GM19328 (cell line): ENCODE data around the gene SUCLG1.

Experiments
- ATAC-seq: cut with Tn5 transposase; IDR thresholded peaks from one replicate; pipeline ENCODE4 v1.9.1; 2021; ENCODE audit warnings: mild to moderate bottlenecking, moderate library complexity; ENCODE audit not compliant: unreplicated experiment

Gene SUCLG1

DNA sequence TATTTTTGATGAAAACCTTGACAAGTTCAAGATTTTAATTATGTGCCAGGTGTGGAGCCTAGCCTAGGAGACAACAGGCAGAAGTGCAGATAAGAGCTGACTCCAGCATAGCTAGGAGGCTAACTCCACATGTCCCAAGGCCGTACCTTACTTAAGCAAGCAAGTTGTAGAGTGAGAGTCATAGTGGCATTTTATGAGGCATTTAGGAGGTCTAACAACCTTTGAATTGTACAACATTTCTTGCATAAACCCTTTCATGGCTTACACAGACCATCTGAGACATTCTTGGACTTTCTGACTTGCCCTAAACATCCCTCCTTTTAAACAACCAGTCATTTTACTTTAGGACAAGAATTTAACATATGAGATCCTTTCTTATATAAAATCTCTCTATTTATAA, 8.3 kb upstream of the SUCLG1 start:
- no peak for ATAC-seq

DNA sequence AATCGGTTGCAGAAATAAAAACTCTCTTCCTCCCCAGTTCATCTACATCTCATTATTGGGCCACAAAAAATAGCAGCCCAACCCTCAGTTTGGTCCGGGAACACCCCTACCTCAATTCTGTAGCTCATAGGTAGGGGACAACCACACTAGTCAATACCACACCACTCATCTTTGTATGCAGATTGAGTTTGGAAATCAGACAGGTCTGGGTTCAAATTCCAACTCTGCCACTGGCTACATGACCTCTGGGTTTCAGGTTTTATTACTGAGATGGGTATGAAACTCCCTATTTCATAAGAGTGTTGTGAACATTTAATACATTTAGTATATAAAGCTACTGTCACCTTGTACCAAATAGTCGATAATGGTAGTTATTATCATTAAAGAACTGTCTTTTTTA, 2.2 kb upstream of the SUCLG1 start:
- ATAC-seq = no peak

DNA sequence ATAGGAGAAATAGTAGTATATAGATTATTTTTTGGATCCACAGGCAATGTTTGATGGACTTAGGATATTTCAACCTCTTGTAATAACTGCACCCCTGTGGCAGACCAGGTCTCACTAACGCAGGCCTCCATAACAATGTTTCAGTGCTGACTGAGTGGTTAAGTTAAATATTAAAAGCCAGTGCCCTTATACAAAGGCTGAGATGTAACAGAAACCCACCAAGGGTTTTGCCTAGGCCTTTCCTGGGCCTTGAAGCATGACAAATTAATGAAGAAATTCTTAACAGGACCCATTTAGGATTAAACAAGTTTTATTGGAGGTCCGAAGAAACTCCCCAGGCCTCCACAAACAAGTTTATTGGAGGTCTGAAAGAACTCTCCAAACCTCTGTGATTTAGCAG, 1.6 kb upstream of the SUCLG1 start:
- no peak for ATAC-seq

DNA sequence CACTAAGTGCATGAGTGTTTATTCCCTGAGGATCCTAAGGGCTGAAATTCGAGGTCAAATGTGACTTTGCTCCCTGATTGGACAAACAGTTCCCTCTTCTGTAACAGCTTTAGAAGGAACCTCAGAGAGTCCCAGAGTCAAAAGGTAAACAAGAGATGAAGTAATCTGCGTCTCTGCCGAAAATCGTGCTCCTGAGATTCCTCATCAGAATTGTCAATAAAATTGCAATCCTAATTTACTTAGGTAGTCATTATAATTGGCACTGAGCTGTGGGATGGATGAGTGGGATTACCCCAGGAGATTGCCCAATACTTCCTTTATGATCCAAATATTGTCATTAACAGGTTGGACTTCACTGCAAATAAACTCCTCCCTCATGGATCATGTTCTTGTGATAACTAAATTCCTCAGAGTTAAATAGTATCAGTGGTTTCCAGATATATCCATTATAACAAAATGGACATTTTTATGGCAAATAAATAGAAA, 907 bp upstream of the SUCLG1 start:
- ATAC-seq = no peak

DNA sequence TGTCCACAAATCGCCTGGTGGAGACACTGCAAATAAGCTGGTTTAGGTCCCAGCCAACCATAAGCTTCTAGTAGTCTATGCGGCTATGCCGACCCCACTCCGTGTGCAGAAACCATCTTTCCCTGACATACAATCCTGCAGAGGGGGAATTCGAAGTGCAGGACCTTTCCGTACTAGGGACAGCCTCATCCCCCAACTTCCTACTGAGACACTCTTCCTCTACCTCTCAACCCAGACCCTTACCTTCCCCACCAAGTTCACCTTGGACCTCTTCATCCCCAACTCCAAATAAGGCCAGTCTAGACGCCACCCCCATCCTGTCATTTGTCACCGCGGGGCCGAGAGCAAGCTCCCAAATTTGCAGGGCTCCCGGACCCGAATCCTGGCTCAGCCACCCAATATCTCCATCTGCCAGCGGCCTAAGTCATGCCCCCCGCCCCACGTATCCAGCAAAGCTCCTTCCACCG, 496 bp downstream of the SUCLG1 start:
- peak; percentile 19 for ATAC-seq

DNA sequence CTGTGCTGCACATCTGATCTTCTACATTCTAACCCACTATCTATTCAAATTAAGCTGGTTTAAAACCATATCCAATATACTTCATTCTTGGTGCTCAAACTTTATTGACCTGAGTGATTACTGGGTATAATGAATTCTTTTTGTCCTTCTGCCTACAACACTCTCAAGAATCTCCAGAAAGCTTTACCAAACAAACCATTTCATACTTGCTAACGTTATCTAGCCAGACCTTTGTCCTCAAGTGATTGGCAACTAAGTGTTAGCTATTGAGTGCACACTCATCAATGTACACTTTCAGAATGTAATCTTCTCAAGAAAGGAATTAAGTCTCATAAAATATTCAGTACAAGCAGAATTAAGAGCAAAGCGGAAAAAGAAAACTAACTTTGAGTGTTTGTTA, 1.4 kb downstream of the SUCLG1 start:
- ATAC-seq = no peak

DNA sequence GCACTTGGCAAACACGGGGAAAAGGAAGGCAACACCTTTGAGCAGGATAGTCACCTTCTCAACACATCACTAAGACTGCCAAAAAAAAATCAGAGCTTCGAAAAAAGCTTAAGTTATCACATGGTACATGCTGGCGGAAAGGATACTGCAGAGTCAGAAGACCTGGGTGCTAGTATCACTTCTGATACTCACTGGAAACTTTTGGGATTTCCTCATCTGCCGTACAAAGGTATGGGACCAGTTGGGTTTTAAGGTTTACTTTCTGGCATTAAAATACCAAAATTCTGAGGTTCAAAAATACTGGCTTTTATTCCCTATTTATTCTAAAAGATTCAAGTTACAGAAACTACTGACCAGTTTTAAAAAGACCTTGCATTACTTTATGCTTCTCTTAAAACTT, 2.9 kb downstream of the SUCLG1 start:
- ATAC-seq = no peak

DNA sequence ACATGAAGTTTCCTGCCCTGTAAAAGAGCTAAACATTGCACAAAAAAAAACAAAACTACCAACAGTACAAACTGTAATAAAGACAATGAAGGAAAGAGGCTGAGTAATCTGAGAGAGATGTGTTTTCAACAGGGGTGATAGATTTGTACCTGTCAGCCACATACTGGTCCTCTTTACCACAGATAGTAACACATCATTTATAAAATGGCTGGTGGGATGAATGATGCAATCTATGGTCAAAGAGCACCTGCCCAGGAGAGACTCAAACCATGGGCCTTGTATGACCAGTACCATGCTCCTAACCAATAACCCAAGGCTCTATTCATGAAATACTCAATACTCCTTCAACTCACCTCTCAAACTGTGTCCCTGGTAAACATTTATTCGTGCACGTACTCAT, 4.5 kb downstream of the SUCLG1 start:
- no peak for ATAC-seq

DNA sequence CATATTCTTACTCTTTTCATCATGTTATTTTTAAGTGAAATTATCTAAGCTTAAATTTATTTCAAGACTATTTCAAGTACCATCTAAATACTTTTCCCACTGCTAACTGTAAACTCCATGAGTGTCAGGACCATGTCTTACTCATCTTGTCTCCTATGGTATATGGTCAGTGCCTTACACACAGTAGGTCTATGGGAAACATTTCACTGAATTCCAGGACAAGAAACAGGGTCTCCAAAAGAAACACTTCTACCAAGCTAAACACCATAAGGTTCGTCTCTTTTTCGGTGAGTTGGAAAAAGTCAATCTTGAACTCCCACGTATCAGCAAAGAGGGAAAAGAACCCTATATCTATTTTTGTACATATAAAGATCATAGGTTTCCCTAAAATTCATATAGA, 6.5 kb downstream of the SUCLG1 start:
- ATAC-seq = no peak

DNA sequence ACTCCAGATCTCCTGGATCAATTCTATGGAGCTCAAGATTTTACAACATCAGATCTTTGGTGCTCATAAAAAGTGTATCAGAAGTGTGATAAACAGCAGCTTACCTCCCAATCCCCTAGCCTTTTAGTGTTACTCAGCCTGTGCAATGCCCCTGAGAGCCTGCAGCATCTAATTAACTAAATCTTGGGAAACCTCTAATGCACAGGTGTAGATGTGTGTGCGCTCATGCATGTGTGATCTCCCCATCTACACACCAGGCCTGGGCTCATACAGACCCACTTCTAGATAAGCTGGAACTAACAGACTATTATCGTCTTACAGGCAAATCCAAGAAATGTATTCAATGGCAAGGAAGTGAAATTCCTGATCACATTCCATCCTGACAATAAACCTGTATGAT, 7.5 kb downstream of the SUCLG1 start:
- ATAC-seq = no peak

DNA sequence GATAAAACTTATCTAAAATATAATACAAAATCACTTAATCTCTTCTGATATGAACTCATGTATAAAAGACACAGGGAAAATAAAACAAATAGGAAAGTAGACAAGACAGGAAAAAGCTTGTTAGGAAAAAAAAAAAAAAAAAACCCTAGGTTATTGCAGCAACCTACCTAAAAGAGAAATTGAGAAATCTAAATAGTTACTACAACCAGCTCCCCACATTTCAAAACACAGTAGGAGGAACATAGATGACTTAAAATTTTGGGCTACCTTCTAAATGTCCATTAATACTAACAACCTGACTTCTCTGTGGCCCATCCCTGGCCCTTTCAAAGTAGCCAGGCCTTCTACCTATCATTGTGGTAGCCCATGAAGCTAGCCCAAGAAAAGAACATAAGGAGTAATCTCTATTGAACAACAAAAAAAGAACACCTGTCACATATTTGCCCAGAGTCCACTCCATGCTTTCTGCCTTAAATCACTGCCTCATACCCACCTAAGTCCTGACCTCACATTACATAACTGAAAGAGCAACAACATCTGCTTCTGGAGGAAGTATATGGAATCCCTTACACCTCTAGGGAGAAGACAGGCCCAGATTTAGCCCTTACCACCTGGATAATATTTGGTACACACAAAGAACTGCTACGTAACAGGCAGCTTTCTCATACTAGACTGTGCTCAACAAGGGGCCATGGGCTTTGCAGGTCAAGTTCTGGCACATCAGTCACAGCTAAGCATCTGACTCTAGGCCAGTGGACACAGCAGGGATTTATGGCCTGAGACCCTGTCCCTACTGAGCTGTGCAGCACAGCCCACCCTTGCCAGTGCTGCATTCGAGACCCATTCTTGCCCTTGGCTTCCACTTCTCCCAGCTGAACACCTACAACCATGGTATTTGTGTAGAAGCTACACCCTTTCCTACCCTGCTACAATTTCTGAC, 8.5 kb downstream of the SUCLG1 start:
- no peak for ATAC-seq

DNA sequence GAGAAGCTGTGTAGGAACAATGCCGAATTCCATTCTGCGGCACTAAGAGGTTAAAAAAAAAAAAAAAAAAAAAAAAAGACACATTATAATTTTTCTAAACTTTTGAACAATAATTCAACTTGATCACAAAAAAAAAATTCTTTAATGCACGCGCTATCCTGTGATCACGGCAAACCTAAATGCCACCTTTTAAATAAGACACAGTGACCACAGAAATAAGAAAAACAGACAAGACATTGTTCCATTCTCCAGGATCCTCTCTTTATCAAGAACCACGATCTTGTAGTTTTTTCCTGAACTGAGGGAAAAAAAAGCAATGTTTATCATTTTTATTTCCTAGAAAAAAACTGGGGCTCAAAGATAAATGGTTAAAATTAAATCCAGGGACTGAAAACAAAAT, 9.4 kb downstream of the SUCLG1 start:
- ATAC-seq = no peak

DNA sequence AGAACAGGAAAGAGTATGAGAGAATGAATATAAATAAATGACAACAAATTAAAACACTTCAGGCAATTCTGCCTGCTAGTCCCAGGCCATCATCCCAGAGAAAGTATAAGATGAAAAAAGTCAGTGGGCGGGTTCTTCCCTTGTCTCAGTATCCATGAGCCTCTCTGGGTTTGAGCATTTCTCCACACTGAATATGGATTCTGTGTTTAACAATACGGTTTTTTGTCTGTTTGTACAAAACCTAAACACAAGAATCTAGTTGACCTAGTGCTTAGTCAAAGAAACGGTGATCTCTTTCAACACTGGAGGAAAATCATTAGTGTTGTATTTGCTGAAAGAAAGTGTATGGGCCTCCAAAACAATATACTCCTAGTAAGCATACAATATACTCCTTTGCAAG, 10.0 kb downstream of the SUCLG1 start:
- ATAC-seq = no peak

DNA sequence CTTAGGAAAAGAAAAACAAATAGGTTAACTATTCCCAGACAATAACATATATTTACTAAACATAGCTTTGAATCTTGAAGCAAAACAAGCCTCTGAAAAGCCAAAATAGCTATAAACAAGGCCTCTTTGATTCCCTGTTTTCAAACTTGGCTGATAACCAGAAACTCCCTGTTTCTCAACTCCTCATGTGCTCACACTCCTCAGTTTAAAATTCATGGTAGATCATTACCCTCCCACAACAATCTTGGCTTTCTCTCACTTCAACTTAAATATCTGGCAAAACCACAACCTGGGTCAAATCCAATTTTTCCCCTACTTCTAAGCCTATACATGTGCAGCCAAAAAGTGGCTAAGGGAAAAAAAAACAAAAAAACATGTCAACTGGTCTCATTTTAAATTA, 15.6 kb downstream of the SUCLG1 start:
- no peak for ATAC-seq

DNA sequence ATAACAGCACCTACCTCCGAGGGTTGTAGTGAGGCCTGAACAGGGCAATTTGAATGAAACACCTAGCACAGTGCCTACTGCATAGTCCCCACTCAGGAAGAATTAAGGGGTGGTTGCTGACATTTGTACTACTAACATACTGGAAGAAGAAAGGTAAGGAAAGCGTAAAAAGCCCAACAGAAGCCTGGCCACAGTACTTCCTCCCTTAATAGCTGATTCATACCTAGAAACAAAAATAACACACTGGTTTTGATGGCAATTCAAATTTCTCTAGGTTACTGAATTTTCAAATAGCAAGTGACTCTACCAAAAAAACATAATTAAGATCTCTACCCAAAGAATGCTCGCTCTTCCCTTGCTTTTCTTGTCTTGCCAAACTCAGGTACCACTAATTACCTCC, 16.2 kb downstream of the SUCLG1 start:
- ATAC-seq = no peak

DNA sequence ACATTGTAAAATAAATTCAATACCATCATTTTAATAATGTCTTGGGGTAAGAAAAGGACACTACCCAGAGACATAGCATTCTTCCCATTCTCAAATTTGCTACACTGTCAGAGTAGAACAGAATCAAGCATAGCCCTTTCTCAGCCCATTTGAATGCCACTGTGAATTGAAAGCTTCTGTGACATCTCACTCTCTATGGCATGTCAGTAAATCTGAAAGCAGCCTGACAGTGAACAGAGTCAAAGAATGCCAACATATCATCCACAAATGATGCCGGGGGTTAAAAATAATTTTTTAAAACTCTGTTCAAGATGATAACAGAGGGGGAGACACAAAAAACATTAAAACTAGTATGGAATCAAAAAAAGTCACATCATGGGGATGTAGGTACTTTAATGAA, 17.6 kb downstream of the SUCLG1 start:
- ATAC-seq = no peak

DNA sequence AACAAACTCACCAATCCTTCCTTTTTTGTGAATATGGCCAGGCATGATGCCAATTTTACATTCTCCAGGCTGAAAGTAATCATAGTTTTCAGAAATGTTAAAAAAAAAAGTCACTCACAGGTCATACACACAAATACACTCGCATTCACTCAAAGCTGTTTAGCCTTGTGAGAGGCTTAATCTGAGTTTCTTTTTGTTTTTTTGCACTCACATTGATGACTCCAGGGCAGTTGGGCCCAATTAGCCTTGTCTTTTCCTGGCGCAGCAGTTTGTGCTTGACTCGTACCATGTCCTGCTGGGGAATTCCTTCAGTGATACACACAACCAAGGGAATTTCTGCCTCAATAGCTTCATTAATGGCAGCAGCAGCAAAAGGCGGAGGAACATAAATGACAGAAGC, 18.0 kb downstream of the SUCLG1 start:
- ATAC-seq = no peak

DNA sequence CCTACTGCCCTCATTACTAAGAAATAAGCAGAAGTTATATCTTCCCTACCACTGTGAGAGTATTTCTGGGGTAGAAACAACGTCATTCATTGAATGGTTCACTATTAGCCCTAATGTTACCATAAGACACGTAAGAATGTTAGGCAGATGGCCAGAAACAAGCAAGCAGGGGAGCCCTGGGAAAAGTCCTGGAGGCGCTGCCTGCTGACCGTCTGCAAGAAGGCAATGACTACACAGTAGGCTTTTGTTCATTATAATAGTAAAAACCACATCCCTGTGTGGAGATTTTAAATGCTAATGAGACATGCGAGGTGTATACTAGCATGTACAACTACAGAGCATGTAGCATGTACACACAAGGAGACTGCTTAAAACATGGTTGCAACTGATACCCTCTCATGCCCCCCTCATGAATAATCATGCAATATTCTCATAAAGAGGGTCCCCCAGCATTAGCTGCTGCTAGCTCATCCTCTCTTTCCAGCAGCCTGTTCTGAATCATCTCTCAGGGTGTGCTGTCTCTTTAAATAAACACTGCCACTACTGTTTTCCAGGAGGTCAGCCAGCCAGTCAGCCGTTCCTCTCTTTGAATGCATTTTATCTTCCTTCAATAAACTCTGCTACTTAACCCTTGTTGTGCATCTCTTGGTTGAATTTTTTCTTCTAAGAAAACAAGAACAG, 23.6 kb downstream of the SUCLG1 start:
- ATAC-seq = no peak

DNA sequence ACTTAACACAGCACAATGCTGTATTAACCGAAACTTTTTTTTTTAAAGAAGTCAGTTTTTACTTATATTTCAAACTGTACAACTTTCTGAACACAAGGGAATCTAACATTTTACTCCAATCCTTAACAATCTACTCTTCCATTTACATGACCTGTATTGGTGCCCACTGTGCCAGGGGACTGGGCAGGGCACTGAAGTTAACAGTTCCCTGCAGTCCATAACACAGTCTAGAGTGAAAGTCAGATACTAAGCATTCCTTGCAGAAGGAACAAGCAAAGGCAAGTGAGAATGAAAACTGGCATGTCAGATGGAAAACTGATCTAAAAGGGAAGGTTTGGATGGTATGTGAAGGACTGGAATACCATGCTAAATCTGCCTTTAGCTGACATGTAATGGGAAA, 29.8 kb downstream of the SUCLG1 start:
- ATAC-seq = no peak

DNA sequence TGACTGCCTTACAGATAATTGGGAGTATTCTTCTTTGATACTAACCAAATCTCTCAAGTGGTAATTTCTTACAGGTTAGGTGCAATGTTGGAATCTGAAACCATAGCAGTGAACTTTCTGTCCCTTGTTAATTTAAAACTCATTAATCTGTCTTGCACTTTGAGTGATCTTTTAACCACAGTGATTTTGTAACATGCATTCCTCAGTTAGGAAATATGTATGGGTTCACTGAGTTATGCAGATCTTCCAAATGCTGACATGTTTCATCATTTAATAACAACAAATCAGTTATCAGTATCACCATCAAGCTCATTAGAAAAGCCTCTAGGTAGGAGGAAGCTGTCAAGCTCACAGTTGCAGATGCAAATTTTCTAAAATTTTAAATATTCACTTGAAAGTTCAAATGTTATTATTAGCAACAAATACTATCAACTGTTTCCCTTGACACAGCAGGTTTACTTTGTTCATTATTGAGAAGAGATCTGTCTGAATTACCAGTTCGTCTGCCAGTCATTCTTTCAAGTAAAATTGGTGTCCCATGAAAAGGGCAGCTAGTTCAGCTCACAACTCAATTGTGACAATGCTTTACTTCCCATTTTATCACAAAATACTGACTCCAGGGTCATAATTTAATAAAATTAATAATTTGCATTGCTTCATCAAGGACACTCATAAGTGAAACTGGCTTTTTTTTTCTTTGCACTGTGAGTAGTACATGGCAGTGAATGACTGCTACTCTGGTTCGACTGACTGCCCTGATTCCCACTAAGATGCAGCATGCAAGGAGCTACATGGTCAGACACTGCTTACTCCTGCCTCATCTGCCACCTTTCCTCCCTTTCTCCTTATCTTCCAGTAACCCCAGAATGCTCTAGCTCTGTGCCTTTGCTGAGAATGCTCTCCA, 31.6 kb downstream of the SUCLG1 start:
- peak; percentile 63 for ATAC-seq

DNA sequence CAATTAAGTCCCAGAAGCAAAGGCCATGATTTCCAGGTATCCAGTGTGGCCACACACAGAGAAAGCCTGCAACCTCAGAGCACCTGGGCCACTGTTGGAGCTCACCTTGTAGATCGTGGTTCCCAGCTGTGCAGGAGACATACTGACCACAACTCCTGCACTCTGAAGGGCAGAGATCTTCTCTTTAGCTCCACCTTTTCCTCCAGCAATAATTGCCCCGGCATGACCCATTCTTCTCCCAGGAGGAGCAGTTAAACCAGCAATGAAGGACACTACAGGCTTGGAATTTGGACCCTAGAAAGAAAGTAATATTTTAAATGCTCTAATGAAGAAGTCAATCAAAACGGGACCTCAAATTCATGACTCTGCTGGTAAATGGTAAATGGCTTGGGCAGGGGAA, 33.8 kb downstream of the SUCLG1 start:
- no peak for ATAC-seq
